Uterus (tissue), 4 donors: ENCODE measurements around the gene PIK3CB. TPM values are rescaled to one million over a fixed set of nuclear protein-coding genes. Genes with fewer than 3 reads are reported as not detected.

Experiments
- total RNA-seq, 4 donors: library from RNA; depleted of rRNA in 3 of 4; stranded (reverse); fragments of >200 nt in 3 of 4; gene quantifications; one replicate each; pipeline versions ENCODE4 v1.1.0 to v1.2.4, GENCODE V29; 2014 to 2023
- donor health status: DM: yes; HTN: yes; CAD: no.

PIK3CB gene
- total RNA-seq, 4 donors from 2014 or later: 5.6 to 37.5 (median 17.0) TPM

Other genes with a start within 250 kb of the PIK3CB start
- gene CEP70, start 240.7 kb downstream of the PIK3CB start, total RNA-seq: 100 to 1,000 TPM in 3 of 4 donors, 10 to 100 TPM in 1; 90.6 to 154 (median 123) TPM
- 10 to 100 TPM in 1 of 4 donors, 1 to 10 TPM in 3; 1.3 to 17.6 (median 8.9) TPM for gene FAIM, start 226.2 kb downstream of the PIK3CB start, total RNA-seq
- gene FOXL2, start 112.2 kb upstream of the PIK3CB start, total RNA-seq: 10 to 100 TPM in 1 of 4 donors, 1 to 10 TPM in 1, under 1 TPM in 1, not detected in 1; 0.26 to 23.6 (median 9.8) TPM
- gene FOXL2NB, start 112.3 kb upstream of the PIK3CB start, total RNA-seq: 10 to 100 TPM in 2 of 4 donors, 1 to 10 TPM in 2; 1.3 to 22.7 (median 12.2) TPM
- not detected for gene PRR23A, start 171.3 kb upstream of the PIK3CB start, total RNA-seq
- not detected for gene PRR23B, start 186.0 kb upstream of the PIK3CB start, total RNA-seq
- gene PRR23C, start 210.0 kb upstream of the PIK3CB start, total RNA-seq: not detected